Measurements from ENCODE around the gene CUEDC1. TPM values are rescaled to one million over a fixed set of nuclear protein-coding genes. Genes with fewer than 3 reads are reported as not detected.
"Not testable (repeated sequence)": the region's sequence is repeated elsewhere in the genome, so short reads cannot be mapped to it uniquely, and the experiment has no call there.

The CUEDC1 gene
- total RNA-seq, 1 donor from 2014 or later: 7.6 TPM

DNA sequence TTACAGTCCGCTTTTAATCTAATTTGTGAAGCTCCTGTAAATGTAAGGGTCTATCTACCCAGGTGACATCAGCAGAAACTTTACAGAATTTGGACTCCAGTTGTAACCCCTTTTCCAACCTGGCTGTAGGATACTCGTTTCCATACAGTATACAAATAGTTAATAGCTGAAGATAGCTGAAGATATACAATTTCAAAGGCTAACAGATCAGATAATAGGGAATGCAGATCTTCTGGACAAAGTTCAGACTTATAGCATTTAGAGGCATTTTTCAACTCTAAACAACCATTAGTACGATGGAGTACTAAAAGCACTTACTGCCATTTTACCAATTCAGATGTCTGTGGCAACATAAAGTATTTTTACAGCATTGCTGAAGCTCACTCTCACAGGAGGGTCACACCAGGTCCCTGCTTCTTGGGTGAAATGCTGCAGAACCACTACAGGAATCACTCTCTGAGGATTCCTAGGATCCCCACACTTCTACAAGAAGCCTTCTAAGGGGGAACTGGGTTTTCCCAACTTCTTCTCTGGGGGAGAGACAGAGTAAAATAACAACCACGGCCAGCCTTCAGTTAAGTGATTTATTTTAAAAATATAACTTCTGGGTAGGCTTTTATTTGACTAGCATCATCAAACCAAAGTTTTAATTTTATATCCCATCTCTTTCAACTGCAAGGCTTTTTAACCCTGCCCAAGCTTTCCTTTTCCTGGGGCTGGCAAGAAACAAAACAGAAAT lies 29.9 kb upstream of the CUEDC1 start:
- no peak for DNase-seq

DNA sequence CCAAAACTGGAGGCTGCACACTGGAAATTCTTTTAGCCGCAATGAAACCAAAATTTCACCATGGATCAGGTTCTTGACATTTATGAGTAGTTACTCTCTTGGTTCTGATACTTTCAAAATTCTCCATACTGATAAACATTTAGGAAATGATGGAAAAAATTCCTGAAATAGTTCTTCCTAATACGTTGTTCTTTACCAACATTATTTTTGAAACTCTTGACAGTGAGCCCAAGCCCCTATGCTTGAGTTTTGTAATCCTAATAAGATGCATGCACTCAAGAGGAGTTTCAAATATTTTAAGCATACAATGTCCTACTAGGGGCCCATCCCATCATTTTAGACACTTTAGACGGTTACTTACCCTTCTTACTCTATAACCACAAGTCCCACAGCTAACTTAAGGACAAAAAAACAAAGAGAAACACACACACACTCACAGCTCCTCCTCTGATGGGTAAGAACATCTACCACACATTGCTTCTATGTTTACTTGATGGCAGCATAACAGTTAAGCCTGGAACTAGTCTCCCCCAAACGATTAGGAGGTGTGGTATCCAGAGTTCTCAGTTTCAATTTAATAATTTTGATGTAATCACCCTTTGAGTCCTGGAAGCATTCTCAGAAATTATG lies 29.2 kb upstream of the CUEDC1 start:
- no peak for DNase-seq

DNA sequence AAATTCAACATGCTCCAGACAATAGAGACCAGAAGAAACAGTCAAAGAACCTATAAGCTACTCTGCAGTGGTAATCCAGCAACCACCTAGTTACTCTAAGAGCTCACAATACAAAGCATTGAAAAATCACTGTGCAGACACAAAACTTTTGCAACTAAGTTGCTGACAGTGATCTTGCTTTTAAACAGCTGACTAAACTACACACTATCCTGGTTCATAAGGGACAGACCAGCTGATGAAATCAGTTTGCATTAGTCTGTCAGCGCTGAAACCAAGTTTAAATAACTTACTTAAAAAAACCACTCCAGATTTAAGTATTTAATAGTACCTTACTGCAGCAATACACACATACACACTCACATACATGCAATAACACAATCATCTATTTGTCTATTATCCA lies 28.2 kb upstream of the CUEDC1 start:
- no peak for DNase-seq

DNA sequence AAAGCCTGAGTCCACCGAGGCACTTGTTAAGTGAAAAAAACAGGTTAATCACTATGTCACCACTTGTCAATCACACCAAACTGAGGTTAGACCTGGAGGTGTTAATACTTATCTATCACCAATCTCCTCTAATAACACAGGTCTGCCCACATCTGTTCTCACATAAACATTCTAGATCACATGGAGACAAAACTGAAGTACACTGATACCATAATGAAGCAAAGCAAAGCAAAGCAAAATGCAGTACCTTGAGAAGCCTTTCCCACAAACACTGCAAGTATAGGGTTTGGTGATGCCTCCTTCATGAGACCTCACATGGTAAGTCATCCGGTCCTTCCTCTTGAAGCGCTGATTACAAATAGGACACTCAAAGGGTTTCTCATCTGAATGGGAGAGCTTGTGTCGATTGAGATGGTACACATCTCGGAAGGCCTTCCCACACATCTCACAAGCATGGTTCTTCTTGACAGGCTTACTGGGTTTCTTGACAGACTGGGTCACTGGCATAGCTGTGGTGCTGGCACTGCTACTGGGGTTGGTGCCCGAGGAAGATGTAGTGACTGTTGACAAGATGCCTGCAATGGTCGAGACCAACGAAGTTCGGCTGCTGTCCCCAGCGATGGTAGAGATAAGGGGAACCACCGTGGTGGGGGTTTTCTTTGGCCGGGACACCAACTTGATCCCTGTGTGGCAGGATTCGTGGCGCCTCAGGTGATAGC lies 27.4 kb upstream of the CUEDC1 start:
- no peak for DNase-seq

DNA sequence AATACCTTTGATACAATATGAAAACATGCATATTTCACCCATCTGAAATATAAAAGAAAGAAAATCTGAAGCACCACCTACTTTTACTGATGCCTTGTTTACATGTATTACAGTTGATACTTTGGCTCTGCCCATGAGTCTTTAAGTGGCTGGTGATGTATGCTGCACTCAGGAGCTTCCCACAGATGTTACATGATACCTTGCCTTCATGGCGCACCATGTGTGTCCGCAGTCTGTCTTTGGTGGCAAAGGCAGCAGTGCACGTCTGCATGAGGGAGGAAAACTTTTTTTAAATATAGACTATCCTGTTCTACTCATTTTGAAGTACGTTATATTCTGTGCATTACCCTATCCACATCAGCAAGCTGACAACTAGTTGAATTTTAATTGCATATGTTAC lies 25.3 kb upstream of the CUEDC1 start:
- no peak for DNase-seq

DNA sequence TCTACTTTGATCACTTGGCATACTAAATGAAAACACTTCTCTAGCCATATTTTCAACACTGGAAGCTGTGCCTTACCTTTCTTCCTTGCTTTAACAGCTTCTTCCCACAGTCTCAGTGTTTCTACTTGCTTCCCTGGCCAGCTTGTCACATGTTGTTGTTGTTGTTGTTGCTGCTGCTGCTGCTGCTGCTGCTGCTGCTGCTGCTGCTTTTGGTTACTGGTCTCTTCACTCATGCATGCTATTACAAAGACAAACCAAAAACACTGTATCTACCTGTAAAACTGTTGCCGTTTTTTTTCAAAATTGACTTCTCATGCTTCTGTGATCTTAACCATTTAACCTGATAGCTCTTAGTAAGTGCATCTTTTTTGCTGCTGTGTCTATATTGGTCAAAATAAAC lies 23.9 kb upstream of the CUEDC1 start:
- DNase-seq: no peak

DNA sequence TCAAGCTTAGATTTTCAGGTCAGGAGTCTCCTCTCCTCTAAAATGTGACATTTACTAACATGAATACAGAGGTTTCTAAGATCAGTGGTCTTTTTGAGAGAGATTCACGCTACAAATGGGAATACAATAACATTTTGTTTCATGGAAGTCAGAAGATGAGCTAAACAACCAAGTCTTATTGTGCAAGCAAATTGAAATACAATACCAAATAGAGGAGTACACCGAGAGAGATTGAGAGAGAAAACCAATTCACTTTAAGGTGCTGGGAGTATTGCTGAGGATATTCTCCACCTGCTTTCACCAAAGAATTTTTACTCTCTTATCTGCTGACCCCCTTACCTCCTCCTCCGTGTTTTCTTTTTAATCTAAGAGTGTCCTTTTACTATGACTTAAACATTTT lies 21.4 kb upstream of the CUEDC1 start:
- DNase-seq: no peak

DNA sequence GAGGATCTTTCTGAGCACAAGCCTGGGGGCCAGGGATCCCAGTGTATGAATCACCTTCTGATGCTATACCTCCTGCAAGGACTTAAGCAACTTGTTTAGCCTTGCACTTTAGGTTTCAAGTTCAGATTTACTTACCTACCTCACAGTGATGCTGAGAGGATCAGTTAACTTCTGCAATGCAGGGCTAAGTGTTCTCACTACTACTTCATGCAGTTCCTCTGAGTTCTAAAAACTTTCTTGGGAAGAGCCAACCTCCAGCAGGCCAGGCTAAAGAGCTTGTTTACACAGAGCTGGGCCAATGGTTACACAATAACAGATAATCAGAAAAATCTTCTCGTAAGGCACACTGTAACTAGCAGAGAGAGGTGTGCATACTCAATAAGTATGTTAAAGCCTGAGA lies 19.8 kb upstream of the CUEDC1 start:
- no peak for DNase-seq

DNA sequence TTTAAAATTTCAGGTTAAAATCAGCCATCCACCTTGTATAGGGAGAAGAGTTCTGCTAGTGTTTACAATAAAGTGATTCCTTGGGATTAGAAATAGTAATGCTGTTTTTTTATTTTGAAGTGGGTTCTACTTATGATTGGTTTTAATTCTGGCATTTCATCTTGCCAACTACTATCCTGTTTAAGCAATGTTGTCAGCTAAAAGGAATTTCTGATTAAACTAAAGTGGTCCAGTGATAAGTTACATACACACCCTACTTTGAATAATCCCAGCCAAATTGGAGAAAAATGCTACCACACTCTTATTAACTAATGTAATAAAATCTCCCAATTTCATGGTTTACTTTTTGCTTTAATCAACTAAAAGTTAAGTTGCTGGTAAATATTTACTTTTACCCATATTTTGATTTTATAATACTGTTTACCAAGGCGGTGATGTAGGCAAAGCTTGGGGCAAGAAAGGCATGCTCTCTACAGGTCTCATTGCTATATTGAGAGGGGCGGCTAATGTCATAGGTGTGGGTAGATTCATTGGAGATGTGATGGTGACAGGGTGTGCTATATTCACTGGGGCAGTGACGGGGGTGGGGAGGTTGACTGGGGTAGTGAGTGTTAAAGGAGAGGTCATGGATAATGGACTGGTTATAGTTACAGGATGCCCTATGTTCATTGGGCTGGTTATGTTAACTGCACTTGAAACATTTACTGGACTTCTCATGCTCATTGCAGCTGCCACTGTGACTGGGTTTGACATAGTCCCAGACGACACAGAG lies 19.0 kb upstream of the CUEDC1 start:
- not testable (repeated sequence) for DNase-seq

DNA sequence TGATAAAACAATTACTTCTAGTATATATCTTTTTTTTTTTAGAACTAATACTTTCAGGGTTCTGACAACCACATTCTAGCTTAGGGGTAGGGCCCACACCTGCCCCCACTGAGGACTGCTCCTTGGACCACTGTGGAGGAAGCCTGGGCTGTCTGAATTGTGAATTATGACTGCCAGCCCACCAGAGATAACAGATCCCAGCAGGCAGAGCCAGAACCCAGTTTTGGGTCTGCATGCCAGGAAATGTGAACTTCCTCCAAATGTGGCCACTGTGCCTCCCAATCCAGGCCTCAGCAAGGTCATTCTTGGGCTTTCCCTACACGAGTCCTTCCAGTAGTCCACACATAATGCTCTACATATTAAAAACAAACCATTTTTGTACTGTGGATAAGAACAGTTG lies 16.9 kb upstream of the CUEDC1 start:
- no peak for DNase-seq

DNA sequence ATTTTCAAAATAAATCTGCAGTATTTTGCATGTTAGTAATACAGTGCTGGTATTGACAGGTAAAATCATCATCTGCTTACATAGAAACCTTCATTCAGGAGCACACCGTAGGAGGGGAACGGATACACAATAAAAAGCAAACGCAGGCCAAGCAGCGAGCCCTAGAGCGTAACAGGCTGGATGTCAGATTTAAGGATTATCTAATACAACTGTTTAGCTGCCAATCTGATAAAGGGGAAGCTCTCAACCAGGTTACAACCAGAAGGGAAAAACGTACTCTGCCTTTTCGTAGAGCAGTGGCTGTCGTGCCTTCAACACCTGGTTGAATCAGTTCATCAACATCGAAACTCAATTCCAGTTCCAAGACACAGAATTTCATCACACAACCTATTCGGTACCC lies 16.4 kb upstream of the CUEDC1 start:
- DNase-seq: no peak

DNA sequence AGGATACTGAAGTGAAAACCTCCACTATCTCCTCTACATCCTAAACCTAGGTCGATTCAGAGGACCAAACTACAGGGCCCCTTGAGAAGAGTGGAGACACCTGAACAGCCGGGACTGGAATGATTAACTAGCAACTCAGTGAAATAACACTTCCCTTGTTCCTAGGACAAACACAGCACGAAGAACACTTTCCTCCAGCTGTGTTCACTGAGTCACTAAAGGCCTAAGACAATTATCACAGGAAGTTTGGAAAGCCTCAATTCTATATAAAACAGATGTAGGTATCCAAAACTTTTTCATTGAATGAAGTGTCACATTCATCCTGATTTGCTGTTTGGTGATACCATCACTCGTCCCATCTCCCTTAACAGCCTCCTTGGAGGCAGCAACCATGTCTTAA lies 15.5 kb upstream of the CUEDC1 start:
- peak; percentile 33 for DNase-seq

DNA sequence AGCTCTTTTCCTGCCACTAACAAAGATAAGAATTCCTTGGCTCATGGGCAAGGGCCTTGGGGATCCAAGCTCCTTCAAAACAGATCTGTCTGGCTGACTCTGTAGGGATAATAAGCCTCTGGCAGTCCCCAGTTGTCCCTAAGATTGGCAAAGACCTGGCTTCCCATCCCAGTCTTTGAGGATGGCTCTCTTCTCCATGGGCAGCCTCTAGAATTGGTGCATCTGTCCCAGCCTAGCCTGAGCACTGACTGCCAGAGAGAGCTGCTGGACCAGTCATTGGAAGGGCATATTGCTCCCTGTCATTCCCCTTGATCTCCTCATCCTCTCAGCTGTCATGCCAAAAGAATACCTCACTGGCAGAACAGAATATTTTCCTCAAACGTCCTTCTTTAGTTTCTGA lies 13.2 kb upstream of the CUEDC1 start:
- DNase-seq: no peak

DNA sequence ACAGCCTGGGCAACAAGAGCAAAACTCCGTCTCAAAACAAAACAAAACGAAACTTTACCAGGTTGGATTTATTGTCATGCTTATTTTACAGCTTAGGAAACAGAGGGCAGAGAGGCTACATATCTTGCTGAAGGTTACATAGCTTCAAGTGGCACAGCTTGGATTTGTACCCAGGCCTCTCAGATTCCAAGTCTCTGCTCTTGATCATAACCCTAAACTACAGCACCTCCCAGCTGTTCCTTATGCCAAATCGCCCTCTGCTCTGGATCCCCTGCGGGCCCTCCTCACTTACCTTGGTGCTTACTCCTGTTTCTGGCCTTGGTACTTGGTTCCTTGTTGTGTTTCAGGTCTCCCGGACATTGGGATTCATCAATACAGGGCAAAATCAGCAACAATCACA lies 11.7 kb upstream of the CUEDC1 start:
- no peak for DNase-seq

DNA sequence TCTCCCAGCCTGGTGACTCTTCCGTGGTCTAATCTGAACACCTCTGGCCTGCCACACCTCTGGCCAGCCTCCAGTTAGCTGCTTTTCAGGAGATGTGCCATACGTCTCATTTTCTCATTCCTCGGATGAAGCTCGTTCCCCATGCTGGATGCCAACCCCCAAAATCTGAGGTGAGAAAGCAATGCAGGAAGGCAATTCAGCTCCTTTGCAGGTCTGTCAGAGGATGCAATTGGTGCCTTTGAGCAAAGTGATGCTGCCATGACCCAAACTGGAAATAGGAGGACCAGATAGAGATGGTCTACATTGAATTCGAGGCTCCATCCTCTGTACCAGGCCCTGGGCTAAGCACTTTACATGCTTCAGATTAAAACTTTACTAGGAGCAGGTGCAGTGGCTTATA lies 11.0 kb upstream of the CUEDC1 start:
- no peak for DNase-seq

DNA sequence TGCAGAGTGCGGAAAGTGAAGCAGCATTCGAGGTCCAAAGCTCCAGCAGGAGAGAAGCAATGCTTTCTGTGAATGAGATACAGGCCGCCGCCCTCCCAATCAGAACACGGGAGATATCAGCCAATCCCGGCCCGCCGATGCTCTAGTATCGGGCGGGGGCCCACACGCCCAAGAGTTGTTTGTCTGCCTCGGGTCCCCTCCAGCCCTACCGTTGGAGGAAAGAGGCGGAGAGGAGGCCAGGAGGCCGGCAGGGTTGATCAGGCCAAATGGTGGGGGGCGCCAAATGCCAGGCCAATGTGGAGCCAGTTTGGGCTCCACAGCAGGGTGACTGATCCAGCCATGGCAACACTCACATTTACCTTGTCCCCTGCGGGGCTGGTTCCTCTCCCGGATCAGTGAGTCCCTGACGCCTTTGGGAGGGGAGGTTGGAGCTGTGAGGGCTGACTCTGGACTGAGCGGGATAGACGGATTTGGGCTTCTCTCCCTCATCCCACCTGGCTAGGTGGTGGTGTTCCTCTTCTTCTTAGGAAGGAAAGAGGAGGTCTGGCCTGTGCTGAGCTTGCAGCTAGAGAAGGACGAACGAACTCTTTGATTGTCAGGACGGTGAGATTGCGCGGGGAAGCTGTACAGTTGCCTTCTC lies 10.4 kb upstream of the CUEDC1 start:
- no peak for DNase-seq

DNA sequence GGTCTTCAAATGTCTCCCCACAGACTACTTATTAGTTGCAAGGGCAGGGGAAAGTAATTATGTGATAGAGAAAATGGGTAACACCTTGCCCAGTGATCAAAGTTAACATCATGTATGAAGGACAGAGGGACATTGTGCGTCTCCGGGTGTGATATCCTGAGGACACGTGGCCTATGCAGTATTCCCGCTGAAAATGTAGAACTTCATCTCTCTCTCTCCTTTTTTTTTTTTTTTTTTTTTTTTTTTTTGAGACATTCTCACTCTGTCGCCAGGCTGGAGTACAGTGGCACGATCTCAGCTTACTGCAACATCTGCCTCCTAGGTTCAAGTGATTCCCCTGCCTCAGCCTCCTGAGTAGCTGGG lies 7.9 kb upstream of the CUEDC1 start:
- DNase-seq: no peak

DNA sequence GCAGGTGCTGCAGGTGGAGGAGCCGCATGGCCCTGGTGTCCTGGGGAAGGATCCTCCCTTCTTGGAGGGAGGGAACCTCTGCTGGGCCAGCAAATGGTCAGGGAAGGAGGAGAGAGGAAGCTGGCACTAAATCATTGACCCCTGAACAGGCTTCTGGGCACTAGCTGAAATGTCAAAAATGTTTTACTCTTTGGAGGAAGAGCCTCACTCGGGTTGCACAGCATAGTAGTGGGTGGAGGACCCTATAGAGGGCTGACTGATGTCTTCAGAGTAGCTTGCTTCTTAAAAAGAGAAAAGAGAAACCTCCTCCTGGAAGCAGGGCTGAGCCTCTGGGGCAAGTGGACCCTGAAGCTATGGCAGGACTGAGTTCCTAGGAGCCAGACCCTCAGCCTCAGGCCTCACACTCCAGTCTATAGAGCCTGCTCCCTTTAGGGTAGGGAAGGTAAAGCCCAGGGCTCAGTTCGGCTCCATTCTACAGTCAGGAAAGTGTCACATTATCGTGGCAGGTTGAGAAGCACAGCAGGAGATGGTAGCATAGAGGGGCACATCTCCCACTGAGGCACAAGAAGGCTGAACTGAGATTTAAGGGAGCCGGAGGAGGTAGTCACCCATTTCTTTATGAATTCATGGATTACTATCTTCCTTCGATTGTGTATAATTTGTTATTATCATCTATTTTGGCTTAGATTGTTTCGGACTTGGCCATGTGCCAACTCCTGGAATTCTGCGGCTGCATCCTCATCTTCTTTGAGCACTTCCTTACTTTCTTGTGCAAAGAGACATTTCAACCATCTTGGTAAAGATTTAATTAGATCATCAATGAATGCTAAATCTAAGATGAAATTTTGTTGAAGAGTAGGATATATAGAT lies 7.3 kb upstream of the CUEDC1 start:
- no peak for DNase-seq

DNA sequence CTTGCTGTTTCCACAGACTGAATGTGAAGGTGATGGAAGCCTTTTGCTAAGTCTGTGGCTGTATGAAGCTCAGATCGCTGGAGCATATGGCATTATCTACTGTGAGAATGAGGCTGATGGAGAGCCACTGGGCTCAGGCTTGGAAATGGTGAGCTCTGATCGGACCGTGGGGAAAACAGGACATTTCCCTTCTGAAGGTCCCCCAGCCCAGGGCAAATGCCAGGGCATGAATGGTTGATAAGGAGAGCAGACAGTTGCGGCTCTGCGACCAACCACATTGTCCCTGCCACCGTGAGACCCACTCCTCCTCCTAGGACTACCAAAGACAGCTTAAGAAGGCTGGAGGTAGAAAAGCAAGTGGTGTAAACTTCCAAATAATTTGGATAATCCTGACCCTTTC lies 4.7 kb upstream of the CUEDC1 start:
- no peak for DNase-seq

DNA sequence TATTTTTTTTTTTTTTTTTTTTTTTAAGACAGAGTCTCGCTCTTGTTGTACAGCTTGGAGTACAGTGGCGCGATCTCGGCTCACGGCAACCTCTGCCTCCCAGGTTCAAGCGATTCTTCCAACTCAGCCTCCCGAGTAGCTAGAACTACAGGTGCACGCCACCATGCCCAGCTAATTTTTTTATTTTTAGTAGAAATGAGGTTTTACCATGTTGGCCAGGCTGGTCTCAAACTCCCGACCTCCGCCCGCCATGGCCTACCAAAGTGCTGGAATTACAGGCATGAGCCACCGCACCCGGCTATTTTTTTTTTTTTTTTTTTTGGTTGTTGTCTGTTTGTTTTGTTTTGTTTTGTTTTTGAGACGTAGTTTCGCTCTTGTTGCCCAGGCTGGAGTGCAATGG lies 3.2 kb upstream of the CUEDC1 start:
- not testable (repeated sequence) for DNase-seq

DNA sequence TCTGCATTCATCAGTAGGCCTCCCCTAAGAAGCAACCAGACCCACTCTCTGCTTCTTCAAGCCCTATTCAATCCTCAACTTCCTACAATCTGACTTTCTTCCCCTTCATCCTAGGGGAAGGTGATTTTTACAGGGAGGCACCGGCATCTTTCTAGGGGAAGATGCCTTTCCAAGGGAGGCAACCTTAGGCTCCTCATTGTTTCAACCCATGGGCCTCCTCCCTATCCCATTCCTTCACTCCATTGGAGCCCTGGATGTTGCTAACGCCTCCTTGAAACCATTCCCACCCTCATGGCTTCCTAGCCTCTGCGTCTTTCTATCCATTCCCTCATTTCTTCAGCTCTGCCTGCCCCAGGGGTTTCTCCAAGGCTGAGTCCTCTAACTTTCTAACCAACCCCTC lies 2.7 kb upstream of the CUEDC1 start:
- DNase-seq: no peak
